Hepatocyte (in vitro differentiated cells): ENCODE results near the gene SLF2. TPM values are rescaled to one million over a fixed set of nuclear protein-coding genes. Genes with fewer than 3 reads are reported as not detected.

Experiments used
- DNase-seq: peaks from one replicate; pipeline ENCODE4 v3.0.0-alpha.2; 2016; ENCODE audit warnings: low spot score
- H2AFZ ChIP-seq: fragments of 200-600 bp; sonication (generic); 2 replicates; pipeline ENCODE4 v1.6.0; 2016; ENCODE audit warnings: antibody characterized with exemption, mild to moderate bottlenecking
- H3K27ac ChIP-seq: fragments of 200-600 bp; sonication (generic); 2 replicates; pipeline ENCODE4 v1.5.1; 2016; ENCODE audit warnings: mild to moderate bottlenecking
- H3K27me3 ChIP-seq: fragments of 200-600 bp; sonication (generic); 2 replicates; pipeline ENCODE4 v1.6.1; 2016
- H3K36me3 ChIP-seq: fragments of 200-600 bp; sonication (generic); replicated peaks from 2 replicates; pipeline ENCODE4 v1.5.1; 2016; ENCODE audit warnings: low read depth; ENCODE audit not compliant: insufficient read depth
- H3K4me1 ChIP-seq: fragments of 200-600 bp; sonication (generic); 2 replicates; pipeline ENCODE4 v1.5.1; 2016; ENCODE audit warnings: mild to moderate bottlenecking, moderate library complexity; ENCODE audit not compliant: insufficient read depth
- H3K4me2 ChIP-seq: fragments of 200-600 bp; sonication (generic); 2 replicates; pipeline ENCODE4 v1.6.0; 2016
- H3K4me3 ChIP-seq: fragments of 200-600 bp; sonication (generic); 2 replicates; pipeline ENCODE4 v1.5.1; 2016; ENCODE audit warnings: mild to moderate bottlenecking
- H3K79me2 ChIP-seq: fragments of 200-600 bp; sonication (generic); 2 replicates; pipeline ENCODE4 v1.6.0; 2017; ENCODE audit warnings: mild to moderate bottlenecking
- H3K9me2 ChIP-seq: fragments of 200-600 bp; sonication (generic); replicated peaks from 2 replicates; pipeline ENCODE4 v1.6.0; 2017; ENCODE audit warnings: mild to moderate bottlenecking; ENCODE audit not compliant: insufficient read depth
- H3K9me3 ChIP-seq: fragments of 200-600 bp; sonication (generic); 2 replicates; pipeline ENCODE4 v1.5.1; 2016; ENCODE audit warnings: low read depth, mild to moderate bottlenecking
- H4K20me1 ChIP-seq: fragments of 200-600 bp; sonication (generic); 2 replicates; pipeline ENCODE4 v1.6.0; 2016; ENCODE audit warnings: mild to moderate bottlenecking; ENCODE audit not compliant: insufficient read depth, poor library complexity, severe bottlenecking
- EZH2 ChIP-seq: fragments of 200-600 bp; sonication (generic); IDR thresholded peaks from 2 replicates; pipeline ENCODE4 v1.6.1; 2016; ENCODE audit warnings: antibody characterized with exemption, mild to moderate bottlenecking, borderline replicate concordance
- EZH2phosphoT487 ChIP-seq: fragments of 200-600 bp; sonication (generic); IDR thresholded peaks from one replicate; pipeline ENCODE4 v1.6.1; 2018; ENCODE audit warnings: antibody characterized with exemption, mild to moderate bottlenecking, low read depth, moderate library complexity; ENCODE audit not compliant: unreplicated experiment, severe bottlenecking
- WGBS: methylation state at CpG from one replicate; pipeline ENCODE4 v1.1.6; 2016; ENCODE audit warnings: low lambda C conversion rate; ENCODE audit errors: missing lambda C conversion rate; 5-methylcytosine and 5-hydroxymethylcytosine counted together
- polyA plus RNA-seq: library from polyadenylated mRNA; unstranded; fragments of >200 nt; fragmentation: Nextera tagmentation; extraction: Ambion mirVana; gene quantifications from 2 replicates; pipeline ENCODE4 v1.2.1, GENCODE V29; 2016
- total RNA-seq: library from RNA; depleted of rRNA; stranded (reverse); fragments of >200 nt; gene quantifications from 2 replicates; pipeline ENCODE4 v1.2.3, GENCODE V29; 2014
- TF ChIP-seq, protein P1 (sequence below): fragments of 200-600 bp; sonication (generic); IDR thresholded peaks from 2 replicates; pipeline ENCODE4 v1.5.1; 2016; ENCODE audit warnings: antibody characterized with exemption, mild to moderate bottlenecking; ENCODE audit not compliant: poor library complexity

SLF2 gene
- total and polyA plus RNA-seq, 2 experiments from 2014 or later, result 11.7 to 23.5 TPM

DNA sequence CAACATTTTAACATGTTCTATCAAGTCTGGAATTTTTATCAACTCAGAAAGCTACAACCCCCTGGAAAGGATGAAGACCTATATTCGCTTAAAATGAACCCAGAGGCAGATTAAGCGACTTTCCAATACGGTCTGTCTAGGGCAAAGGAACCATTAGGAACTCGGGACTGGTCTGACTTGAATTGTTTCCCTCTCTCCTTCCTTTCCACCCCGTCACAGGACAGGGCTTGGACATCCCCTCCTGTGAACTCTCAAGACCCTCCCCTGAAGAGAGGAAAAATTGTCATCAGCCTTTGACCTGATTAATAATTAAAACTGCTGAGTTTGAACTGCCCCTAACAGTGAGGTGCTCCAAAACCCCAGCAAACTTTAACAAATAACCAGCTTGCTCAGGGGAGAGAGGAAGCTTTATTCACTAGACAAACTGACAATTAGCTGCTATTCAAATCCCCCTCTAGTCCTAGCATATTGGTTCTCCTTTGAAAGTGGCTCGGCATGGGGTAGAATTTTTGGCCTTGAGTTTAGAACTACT, 22.6 kb upstream of the SLF2 start:
- no peak for TF ChIP-seq EZH2phosphoT487
- TF ChIP-seq, protein P1, sequence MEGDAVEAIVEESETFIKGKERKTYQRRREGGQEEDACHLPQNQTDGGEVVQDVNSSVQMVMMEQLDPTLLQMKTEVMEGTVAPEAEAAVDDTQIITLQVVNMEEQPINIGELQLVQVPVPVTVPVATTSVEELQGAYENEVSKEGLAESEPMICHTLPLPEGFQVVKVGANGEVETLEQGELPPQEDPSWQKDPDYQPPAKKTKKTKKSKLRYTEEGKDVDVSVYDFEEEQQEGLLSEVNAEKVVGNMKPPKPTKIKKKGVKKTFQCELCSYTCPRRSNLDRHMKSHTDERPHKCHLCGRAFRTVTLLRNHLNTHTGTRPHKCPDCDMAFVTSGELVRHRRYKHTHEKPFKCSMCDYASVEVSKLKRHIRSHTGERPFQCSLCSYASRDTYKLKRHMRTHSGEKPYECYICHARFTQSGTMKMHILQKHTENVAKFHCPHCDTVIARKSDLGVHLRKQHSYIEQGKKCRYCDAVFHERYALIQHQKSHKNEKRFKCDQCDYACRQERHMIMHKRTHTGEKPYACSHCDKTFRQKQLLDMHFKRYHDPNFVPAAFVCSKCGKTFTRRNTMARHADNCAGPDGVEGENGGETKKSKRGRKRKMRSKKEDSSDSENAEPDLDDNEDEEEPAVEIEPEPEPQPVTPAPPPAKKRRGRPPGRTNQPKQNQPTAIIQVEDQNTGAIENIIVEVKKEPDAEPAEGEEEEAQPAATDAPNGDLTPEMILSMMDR, result no peak
- no peak for TF ChIP-seq EZH2
- H3K4me2 ChIP-seq, result no peak overlapping the region
- peak overlapping the region; percentile 31 for H3K27ac ChIP-seq
- H3K9me2 ChIP-seq, result no peaks in the 10 kb centered on the region
- WGBS, result 64% methylated on average over 6 of the region's 6 CpGs
- no peak overlapping the region for H3K4me3 ChIP-seq
- no peak for DNase-seq
- no peaks in the 10 kb centered on the region for H3K36me3 ChIP-seq
- H3K27me3 ChIP-seq, result peaks cover 4% of the 10 kb centered on the region
- no peak overlapping the region for H2AFZ ChIP-seq
- no peaks in the 10 kb centered on the region for H4K20me1 ChIP-seq
- no peaks in the 10 kb centered on the region for H3K79me2 ChIP-seq
- H3K4me1 ChIP-seq, result peaks cover 12% of the 10 kb centered on the region
- H3K9me3 ChIP-seq, result no peaks in the 10 kb centered on the region

DNA sequence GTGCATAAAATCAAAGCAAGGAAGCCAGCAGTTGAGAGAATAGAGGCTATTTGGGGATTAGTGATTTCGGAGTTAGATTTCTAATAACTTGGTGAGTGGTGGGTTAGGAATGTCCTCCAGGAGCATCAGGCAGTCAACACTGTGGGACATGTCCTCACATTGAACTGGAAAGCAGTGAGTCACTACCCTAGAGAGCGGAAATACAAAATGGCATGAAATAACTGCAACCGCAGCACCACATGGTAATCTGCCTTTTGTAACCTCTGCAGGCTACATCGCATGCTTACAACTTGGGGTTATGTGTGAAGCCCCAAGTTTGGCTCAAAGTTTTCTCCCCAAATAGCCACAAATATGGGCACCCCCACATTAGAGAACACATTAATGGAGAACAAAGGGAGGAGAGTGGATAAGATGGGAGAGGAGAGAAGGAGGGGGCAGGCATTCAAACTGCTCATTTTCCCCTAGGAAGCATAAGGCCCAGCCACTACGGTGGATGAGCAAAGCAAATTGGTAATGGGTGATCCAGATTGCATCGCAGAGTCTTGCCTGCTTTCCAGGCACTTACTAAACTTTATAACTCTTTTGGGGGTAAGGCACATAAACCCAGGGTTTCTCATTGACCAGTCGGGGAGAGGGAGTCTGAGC, 22.0 kb upstream of the SLF2 start:
- H3K36me3 ChIP-seq, result no peaks in the 10 kb centered on the region
- H3K27me3 ChIP-seq, result peaks cover 4% of the 10 kb centered on the region
- H3K4me2 ChIP-seq, result no peak overlapping the region
- 68% methylated on average over 7 of the region's 7 CpGs for WGBS
- H4K20me1 ChIP-seq, result no peaks in the 10 kb centered on the region
- H3K27ac ChIP-seq, result peak overlapping the region; percentile 31
- H3K9me3 ChIP-seq, result no peaks in the 10 kb centered on the region
- no peak overlapping the region for H3K4me3 ChIP-seq
- DNase-seq, result peak; percentile 55
- H3K4me1 ChIP-seq, result peaks cover 12% of the 10 kb centered on the region
- TF ChIP-seq, protein P1, result no peak
- TF ChIP-seq EZH2phosphoT487, result no peak
- TF ChIP-seq EZH2, result no peak
- H3K79me2 ChIP-seq, result no peaks in the 10 kb centered on the region
- no peaks in the 10 kb centered on the region for H3K9me2 ChIP-seq
- no peak overlapping the region for H2AFZ ChIP-seq

- Histone ChIP-seq H3K9me3 (no peaks in the 10 kb centered on the region), H3K4me1 (no peaks in the 10 kb centered on the region), H3K27ac (no peak overlapping the region), H3K4me3 (no peak overlapping the region), H2AFZ (no peak overlapping the region), H3K4me2 (no peak overlapping the region), H3K79me2 (no peaks in the 10 kb centered on the region), H3K9me2 (no peaks in the 10 kb centered on the region), H4K20me1 (no peaks in the 10 kb centered on the region), H3K36me3 (no peaks in the 10 kb centered on the region), H3K27me3 (peaks cover 4% of the 10 kb centered on the region)
- no peak for DNase-seq
- TF ChIP-seq EZH2phosphoT487 (no peak), EZH2 (no peak)
- TF ChIP-seq, protein P1, result no peak
- 74% methylated on average over 3 of the region's 3 CpGs for WGBS
Observed at GRCh38 chr10:100894033-100894432, 18.7 kb upstream of the SLF2 start.
